HUES64 (cell line): ENCODE measurements around the gene SLC10A3.

Experiments
- H3K27ac ChIP-seq: 2 replicates; pipeline ENCODE4 v1.7.0; 2013; ENCODE audit warnings: low read depth, low read length, inconsistent platforms
- H3K27me3 ChIP-seq: 2 replicates; pipeline ENCODE4 v1.6.1; 2013; ENCODE audit warnings: mild to moderate bottlenecking, low read length; ENCODE audit not compliant: insufficient read depth
- H3K36me3 ChIP-seq: 2 replicates; pipeline ENCODE4 v1.6.1; 2013; ENCODE audit warnings: mild to moderate bottlenecking, low read length; ENCODE audit not compliant: insufficient read depth
- H3K4me1 ChIP-seq: 2 replicates; pipeline ENCODE4 v1.6.1; 2013; ENCODE audit warnings: mild to moderate bottlenecking, low read length, moderate library complexity; ENCODE audit not compliant: insufficient read depth
- H3K4me3 ChIP-seq: 2 replicates; pipeline ENCODE4 v1.5.1; 2013; ENCODE audit warnings: mild to moderate bottlenecking, low read length, moderate library complexity
- H3K9ac ChIP-seq: 2 replicates; pipeline ENCODE4 v1.6.1; 2013; ENCODE audit warnings: mild to moderate bottlenecking, low read depth, low read length
- H3K9me3 ChIP-seq: 2 replicates; pipeline ENCODE4 v1.6.1; 2013; ENCODE audit warnings: low read depth, low read length; ENCODE audit not compliant: insufficient read depth
- WGBS: fragments of 150-250, 120-280 bp; methylation state at CpG from one replicate; pipeline ENCODE4 v1.1.7; 2013; ENCODE audit warnings: missing lambda C conversion rate; 5-methylcytosine and 5-hydroxymethylcytosine counted together

The SLC10A3 gene

GRCh38 chrX:154443992-154444754 lies 46.3 kb downstream of the SLC10A3 start, which contains the start of gene FAM50A:
Gene FAM50A (plus strand): TSS chrX:154444141. CDS start chrX:154444236, 95 bp downstream.
- H3K27ac ChIP-seq, result peak within 1 kb of the TSS; percentile 55; the same call in 1 of the 2 replicates
- no peaks in the 10 kb centered on the region for H3K27me3 ChIP-seq
- peak within 1 kb of the TSS; percentile 70 for H3K9ac ChIP-seq
- peaks cover 39% of the 10 kb centered on the region for H3K36me3 ChIP-seq
- H3K4me3 ChIP-seq, result peak within 1 kb of the TSS; percentile 65
- no peaks in the 10 kb centered on the region for H3K4me1 ChIP-seq
- no peaks in the 10 kb centered on the region for H3K9me3 ChIP-seq
- 2% methylated on average over 94 of the region's 94 CpGs for WGBS

DNA sequence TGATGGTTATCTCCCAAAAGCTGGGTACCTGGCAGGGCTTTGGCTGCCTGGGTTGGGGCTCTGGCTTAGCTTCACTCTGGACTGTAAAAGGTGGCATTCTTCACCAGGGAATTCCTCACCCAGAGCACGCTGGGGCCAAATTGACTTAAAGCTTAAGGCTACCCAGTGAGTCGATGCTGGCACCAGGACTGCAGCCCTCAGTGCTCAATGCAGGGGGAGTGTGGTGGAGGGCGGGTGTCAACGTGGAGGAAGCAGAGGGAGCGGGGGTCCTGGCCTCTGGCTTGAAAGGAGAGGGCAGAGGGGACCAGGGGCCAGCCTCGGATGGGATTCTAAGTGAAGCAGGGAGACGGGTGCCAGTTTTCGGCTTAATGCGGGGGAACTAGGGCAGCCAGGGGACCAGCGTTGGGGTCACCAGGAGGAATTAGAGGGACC lies 46.9 kb downstream of the SLC10A3 start:
- Histone ChIP-seq H3K4me3 (peak overlapping the region; percentile 47), H3K36me3 (peaks cover 39% of the 10 kb centered on the region), H3K4me1 (no peaks in the 10 kb centered on the region), H3K27me3 (no peaks in the 10 kb centered on the region), H3K9me3 (no peaks in the 10 kb centered on the region), H3K27ac (peak overlapping the region; percentile 55; the same call in 1 of the 2 replicates), H3K9ac (peak overlapping the region; percentile 36; the same call in 1 of the 2 replicates)
- 17% methylated on average over 10 of the region's 10 CpGs for WGBS

GRCh38 chrX:154441984-154442707 lies 48.3 kb downstream of the SLC10A3 start:
- Histone ChIP-seq H3K9ac (no peak overlapping the region), H3K4me3 (no peak overlapping the region), H3K4me1 (no peaks in the 10 kb centered on the region), H3K27ac (no peak overlapping the region), H3K36me3 (peaks cover 34% of the 10 kb centered on the region), H3K27me3 (no peaks in the 10 kb centered on the region), H3K9me3 (no peaks in the 10 kb centered on the region)
- 92% methylated on average over 21 of the region's 21 CpGs for WGBS

- H3K4me1 ChIP-seq, result no peaks in the 10 kb centered on the region
- H3K4me3 ChIP-seq, result no peak overlapping the region
- no peaks in the 10 kb centered on the region for H3K27me3 ChIP-seq
- WGBS, result 94% methylated on average over 11 of the region's 11 CpGs
- no peak overlapping the region for H3K9ac ChIP-seq
- H3K36me3 ChIP-seq, result peaks cover 34% of the 10 kb centered on the region
- no peaks in the 10 kb centered on the region for H3K9me3 ChIP-seq
- no peak overlapping the region for H3K27ac ChIP-seq
Observed at GRCh38 chrX:154441564-154441963, 48.9 kb downstream of the SLC10A3 start.

GRCh38 chrX:154440623-154441357 lies 49.6 kb downstream of the SLC10A3 start:
- H3K27me3 ChIP-seq, result no peaks in the 10 kb centered on the region
- 94% methylated on average over 17 of the region's 17 CpGs for WGBS
- peaks cover 34% of the 10 kb centered on the region for H3K36me3 ChIP-seq
- no peak overlapping the region for H3K27ac ChIP-seq
- 0 out of 2 replicates have a peak, but pooled peaks cover 3% of the 10 kb centered on the region for H3K4me1 ChIP-seq
- H3K9me3 ChIP-seq, result no peaks in the 10 kb centered on the region
- no peak overlapping the region for H3K4me3 ChIP-seq
- no peak overlapping the region for H3K9ac ChIP-seq

GRCh38 chrX:154439841-154440240 lies 50.6 kb downstream of the SLC10A3 start:
- peaks cover 38% of the 10 kb centered on the region for H3K36me3 ChIP-seq
- 0 out of 2 replicates have a peak, but pooled peaks cover 3% of the 10 kb centered on the region for H3K4me1 ChIP-seq
- no peaks in the 10 kb centered on the region for H3K9me3 ChIP-seq
- H3K9ac ChIP-seq, result no peak overlapping the region
- no peaks in the 10 kb centered on the region for H3K27me3 ChIP-seq
- no peak overlapping the region for H3K4me3 ChIP-seq
- no peak overlapping the region for H3K27ac ChIP-seq
- WGBS, result 93% methylated on average over 13 of the region's 18 CpGs

DNA sequence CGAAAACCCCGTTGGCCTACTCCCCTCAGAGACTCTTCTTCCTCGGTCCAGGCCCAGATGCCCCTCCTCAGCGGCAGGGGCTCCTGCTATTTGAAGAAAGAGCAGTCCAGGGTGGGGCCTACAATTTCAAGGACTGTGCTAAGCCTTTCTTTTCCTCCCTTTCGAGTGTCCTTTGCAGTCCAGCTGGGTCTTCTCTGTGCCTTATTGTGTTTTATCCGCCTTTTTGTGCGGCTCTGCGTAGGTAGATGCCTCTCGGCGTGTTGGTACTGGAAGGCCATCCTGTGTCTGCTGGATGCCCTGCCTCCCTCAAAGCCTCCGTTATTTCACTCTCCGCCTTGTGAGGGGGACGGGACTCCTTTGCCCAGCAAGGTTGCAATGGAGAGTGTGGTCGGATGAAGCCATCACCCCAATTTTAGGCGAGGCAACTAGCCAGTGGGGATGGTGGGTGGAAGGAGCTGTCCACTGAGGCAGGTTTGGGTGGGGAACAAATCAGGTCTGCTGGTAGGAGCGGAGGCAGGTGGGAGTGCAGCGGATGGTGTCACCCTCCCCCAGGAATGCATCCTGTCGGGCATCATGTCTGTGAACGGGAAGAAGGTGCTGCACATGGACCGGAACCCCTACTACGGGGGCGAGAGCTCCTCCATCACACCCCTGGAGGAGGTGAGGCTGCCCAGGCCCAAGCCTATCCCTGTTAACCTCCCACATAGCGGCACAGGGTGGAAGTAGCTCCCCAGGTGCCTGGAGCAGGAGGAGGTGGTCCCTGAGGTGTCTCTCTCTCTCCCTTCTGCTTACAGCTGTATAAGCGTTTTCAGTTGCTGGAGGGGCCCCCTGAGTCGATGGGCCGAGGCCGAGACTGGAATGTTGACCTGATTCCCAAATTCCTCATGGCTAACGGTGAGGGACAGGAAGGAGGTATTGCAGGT lies 52.2 kb downstream of the SLC10A3 start:
- 72% methylated on average over 27 of the region's 28 CpGs for WGBS
- no peaks in the 10 kb centered on the region for H3K9me3 ChIP-seq
- peaks cover 47% of the 10 kb centered on the region for H3K36me3 ChIP-seq
- H3K9ac ChIP-seq, result no peak overlapping the region; the same call in 1 of the 2 replicates
- no peaks in the 10 kb centered on the region for H3K27me3 ChIP-seq
- peak overlapping the region; percentile 77 for H3K4me3 ChIP-seq
- no peak overlapping the region for H3K27ac ChIP-seq
- H3K4me1 ChIP-seq, result 0 out of 2 replicates have a peak, but pooled peaks cover 3% of the 10 kb centered on the region
